ENCODE measurements around the gene HOXD12.

DNA sequence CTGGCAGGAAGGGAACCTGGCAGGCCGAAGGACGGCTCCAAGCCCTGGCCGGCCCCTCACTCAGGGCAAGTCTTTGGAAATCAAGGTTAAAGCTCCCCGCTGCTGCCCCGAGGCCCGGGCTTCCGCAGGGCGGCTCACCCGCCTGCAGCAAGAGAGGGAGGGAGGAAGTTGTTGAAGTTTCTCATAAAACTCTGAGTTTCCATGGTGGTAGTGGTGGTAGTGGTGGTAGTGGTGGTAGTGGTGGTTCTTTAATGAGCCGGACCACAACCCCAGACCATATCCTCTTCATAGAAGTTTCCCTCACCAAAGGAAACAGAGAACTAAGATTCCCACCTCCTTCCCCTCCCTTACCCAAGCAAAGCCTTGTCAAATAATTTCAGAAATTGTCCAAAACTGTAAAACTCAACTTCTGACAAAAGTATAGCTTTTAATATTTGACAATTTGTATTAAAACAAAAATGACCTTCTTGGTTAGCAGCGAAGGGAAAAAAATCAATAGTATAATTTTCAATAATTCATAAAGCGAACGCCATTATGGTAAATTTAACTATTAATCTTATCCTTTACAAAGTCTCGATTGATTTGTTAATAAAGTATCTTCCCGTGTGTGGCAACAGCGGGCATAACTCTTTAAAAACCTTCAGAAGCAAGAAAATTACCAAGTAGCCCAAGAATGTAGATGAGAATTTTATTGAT lies 15.5 kb downstream of the HOXD12 start:
- TF ChIP-seq, protein P1, sequence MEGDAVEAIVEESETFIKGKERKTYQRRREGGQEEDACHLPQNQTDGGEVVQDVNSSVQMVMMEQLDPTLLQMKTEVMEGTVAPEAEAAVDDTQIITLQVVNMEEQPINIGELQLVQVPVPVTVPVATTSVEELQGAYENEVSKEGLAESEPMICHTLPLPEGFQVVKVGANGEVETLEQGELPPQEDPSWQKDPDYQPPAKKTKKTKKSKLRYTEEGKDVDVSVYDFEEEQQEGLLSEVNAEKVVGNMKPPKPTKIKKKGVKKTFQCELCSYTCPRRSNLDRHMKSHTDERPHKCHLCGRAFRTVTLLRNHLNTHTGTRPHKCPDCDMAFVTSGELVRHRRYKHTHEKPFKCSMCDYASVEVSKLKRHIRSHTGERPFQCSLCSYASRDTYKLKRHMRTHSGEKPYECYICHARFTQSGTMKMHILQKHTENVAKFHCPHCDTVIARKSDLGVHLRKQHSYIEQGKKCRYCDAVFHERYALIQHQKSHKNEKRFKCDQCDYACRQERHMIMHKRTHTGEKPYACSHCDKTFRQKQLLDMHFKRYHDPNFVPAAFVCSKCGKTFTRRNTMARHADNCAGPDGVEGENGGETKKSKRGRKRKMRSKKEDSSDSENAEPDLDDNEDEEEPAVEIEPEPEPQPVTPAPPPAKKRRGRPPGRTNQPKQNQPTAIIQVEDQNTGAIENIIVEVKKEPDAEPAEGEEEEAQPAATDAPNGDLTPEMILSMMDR (conservative IDR thresholded peaks at IDR 0.05; ENCODE audit: low read depth, low read length): no peak
- no peak for TF ChIP-seq EZH2 (IDR thresholded peaks at IDR 0.05; ENCODE audit: borderline replicate concordance, low read depth, low read length, poor library complexity, severe bottlenecking)
